RKO (cell line): ENCODE measurements around the gene CRYZ.
A peak's percentile ranks its signal among the peaks of the same experiment; 100 is the strongest.
"Not testable (repeated sequence)": the region's sequence is repeated elsewhere in the genome, so short reads cannot be mapped to it uniquely, and the experiment has no call there.

Experiments
- DNase-seq: peaks from one replicate; pipeline ENCODE4 v3.0.0-alpha.2; 2016; ENCODE audit warnings: low spot score

CRYZ gene, protein sequence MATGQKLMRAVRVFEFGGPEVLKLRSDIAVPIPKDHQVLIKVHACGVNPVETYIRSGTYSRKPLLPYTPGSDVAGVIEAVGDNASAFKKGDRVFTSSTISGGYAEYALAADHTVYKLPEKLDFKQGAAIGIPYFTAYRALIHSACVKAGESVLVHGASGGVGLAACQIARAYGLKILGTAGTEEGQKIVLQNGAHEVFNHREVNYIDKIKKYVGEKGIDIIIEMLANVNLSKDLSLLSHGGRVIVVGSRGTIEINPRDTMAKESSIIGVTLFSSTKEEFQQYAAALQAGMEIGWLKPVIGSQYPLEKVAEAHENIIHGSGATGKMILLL

DNA sequence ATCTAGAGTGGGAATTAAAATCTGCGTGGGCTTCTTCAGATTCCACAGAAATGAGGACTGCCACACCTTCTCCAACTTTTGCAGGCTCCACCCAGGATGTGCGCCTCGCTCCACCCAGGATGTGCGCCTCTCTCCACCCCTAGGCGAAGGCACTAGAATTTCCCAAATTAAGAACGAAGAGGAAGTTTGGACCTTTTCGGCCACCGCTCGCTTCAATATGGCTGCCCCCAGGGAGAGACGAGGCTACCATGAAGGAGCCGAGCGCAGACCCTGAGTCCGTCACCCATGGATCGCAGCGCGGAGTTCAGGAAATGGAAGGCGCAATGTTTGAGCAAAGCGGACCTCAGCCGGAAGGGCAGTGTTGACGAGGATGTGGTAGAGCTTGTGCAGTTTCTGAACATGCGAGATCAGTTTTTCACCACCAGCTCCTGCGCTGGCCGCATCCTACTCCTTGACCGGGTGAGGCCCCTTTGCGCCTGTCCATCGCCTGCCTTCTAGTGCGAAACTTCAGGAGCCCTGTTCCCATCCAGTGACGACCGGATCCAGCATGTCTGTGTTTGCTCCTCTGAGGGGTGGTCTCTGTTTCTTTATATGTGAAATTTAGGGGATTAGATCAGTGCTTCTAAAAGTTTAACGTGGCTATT is at the start of gene CRYZ, which contains the start of gene TYW3:
TSS of gene CRYZ (minus strand) at position 91 of the 644 bp plus-strand sequence. CDS start 8,229 bp downstream, outside the sequence.
TSS of gene TYW3 (plus strand) at position 193 of the 644 bp plus-strand sequence. CDS start at position 286, 93 bp downstream.
- DNase-seq, result peak; percentile 94

- DNase-seq, result no peak
Measured at GRCh38 chr1:74780594-74780993, 47.7 kb upstream of the CRYZ start.

DNA sequence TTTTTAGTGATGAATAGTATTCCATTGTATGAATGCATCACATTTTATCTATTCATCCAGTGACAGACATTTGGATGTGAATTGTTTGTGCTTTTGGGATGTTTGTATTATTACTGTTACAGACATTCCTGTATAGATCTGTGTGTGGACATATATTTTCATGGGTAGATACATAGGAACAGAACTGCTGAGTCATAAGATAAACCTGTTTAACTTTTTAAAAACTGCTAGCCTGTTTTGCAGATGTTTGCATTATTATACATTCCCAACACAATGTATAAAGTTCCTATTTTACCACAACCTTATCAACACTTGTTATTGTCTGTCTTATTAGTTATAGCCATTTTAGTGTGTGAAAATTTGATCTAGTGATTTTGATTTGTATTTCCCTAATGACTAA is 46.9 kb upstream of the CRYZ start:
- DNase-seq, result no peak

- DNase-seq, result no peak
Measured at GRCh38 chr1:74777525-74777924, 44.7 kb upstream of the CRYZ start.

- no peak for DNase-seq
Measured at GRCh38 chr1:74775735-74776134, 42.9 kb upstream of the CRYZ start.

DNA sequence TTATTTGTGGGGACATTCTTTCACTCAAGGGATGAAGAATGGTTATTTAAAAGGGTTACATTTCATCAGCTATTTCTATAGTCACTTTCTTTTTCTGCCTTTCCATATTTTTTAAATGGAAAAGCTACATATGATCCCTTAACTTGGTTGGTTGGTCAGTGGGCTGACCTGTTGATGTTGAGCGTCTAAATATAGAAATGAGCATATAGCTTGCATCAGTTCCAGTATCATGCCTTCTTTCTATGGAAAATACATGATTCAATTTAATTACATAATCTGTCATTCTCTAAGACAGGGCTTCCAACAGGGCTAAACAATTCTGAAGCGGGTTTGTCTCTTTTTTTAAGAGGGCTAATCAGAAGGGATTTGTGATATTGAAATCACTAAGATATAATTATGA is 40.7 kb upstream of the CRYZ start:
- DNase-seq, result no peak

DNA sequence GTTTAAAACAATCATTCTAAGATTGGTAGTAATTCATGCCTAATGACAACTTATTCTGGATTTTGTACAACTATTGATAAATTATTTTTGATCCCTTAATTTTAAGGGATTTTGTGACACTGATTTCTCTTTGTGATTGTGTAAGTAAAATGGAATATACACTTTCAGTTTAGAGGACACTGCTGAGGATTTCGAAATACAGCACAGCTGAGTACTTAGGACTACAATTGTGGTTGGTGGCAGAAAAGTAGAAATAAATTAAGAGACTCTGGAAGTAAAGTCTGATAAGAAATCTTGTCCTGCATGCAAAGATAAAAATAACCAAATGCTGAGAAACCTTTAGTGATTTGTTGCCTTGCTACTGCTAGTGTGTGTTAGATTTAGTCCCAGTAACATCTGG is 40.1 kb upstream of the CRYZ start:
- no peak for DNase-seq

DNA sequence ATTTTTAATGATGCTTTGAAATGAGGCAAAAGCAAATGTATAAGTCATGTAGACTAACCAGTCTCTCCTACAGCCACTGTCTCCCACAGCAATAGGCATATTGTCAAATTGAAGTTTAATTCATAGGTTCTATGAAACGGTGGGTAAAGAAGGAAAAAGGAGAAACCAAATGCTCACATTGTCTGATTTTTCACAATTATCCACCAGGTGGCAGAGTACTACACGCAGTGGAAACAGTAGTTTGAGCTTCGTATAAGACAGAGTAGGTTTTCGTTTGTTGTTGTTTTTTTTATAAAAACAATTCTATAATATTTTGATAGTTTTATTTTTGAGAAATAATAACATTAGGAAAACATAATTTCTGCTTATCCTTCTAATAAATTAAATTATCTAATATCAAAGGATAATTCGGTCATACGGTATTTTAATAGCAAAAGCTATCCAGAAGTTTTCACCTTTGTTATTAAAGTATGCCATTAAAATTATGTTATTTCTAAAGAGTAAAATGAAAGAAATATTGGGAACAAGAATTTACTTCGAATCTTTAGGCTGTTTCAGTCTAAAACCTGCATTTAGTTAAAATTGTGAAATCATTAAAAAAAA is 39.2 kb upstream of the CRYZ start:
- DNase-seq, result peak; percentile 59

GRCh38 chr1:74767490-74767889 is 34.6 kb upstream of the CRYZ start:
- DNase-seq, result peak; percentile 42

GRCh38 chr1:74766579-74766978 is 33.7 kb upstream of the CRYZ start:
- DNase-seq, result peak; percentile 7

DNA sequence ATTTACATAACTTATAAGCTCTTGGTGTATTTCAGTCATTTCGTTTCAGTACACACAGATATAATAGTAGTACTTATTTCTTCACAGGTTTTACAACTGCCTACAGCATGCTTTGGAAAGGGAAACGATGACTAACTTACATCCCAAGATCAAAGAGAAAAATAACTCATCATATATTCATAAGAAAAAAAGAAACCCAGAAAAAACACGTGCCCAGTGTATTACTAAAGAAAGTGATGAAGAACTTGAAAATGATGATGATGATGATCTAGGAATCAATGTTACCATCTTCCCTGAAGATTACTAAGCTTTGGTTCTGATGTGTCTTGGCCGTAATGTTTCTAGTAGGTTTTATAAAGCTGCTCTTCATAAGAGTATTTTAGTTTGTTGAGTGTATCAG is 31.0 kb upstream of the CRYZ start:
- DNase-seq, result peak; percentile 16

DNA sequence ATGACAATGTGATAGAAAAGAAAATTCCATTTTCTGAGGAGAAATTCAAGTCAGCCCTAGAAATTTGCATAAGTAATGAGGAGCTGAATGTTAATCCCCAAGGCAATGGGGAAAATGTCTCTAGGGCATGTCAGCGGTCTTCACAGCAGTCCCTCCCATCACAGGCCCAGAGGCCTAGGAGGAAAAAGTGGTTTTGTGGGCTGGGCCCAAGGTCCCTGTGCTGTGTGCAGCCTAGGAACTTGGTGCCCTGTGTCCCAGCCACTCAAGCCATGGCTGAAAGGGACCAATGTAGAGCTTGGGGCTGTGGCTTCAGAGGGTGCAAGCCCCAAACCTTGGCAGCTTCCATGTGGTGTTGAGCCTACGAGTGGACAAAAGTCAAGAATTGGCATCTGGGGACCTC is 23.8 kb upstream of the CRYZ start:
- DNase-seq, result not testable (repeated sequence)

DNA sequence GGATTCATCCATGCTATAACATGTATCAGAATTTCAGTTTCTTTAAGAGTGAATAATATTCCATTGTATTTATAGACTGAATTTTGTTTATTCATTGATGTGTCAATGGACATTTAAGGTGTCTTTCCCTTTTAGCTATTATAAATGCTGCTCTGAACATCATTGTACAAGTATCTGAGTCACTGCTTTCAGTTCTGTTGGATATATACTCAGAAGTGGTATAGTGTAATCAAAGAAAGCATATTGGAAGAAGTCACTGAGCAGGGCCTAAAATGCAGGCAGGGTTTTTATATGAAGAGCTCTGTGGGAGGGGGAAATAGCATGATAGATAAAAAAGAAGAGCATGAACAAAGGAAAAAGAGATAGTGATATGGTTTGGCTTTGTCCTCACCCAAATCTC is 22.6 kb upstream of the CRYZ start:
- no peak for DNase-seq

DNA sequence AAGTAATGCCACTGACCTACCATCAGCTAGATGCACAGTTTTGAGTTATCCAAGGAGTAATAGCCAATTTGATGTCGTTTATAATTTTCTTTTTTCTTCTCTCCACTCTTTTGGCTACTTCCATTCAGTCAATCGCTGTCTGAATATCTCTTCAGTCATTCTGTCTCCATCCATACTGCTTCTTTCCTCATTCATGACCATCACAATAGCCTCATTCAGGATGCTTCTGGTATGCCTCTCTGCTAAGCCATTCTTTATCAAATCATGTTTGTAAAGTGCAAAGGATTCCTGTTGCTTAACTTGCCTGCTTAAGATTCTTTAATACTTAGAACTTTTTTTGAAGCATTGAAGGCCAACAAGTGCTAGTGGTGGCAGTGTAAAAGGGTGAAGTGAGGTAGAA is 20.3 kb upstream of the CRYZ start:
- DNase-seq, result no peak

GRCh38 chr1:74748960-74749359 is 16.1 kb upstream of the CRYZ start:
- no peak for DNase-seq

GRCh38 chr1:74745247-74745646 is 12.4 kb upstream of the CRYZ start:
- DNase-seq, result not testable (repeated sequence)

GRCh38 chr1:74740307-74740980 is 7.6 kb upstream of the CRYZ start:
- DNase-seq, result not testable (repeated sequence)

GRCh38 chr1:74737333-74737732 is 4.5 kb upstream of the CRYZ start:
- DNase-seq, result no peak

- peak; percentile 90 for DNase-seq
Measured at GRCh38 chr1:74733604-74734484, 994 bp upstream of the CRYZ start.

DNA sequence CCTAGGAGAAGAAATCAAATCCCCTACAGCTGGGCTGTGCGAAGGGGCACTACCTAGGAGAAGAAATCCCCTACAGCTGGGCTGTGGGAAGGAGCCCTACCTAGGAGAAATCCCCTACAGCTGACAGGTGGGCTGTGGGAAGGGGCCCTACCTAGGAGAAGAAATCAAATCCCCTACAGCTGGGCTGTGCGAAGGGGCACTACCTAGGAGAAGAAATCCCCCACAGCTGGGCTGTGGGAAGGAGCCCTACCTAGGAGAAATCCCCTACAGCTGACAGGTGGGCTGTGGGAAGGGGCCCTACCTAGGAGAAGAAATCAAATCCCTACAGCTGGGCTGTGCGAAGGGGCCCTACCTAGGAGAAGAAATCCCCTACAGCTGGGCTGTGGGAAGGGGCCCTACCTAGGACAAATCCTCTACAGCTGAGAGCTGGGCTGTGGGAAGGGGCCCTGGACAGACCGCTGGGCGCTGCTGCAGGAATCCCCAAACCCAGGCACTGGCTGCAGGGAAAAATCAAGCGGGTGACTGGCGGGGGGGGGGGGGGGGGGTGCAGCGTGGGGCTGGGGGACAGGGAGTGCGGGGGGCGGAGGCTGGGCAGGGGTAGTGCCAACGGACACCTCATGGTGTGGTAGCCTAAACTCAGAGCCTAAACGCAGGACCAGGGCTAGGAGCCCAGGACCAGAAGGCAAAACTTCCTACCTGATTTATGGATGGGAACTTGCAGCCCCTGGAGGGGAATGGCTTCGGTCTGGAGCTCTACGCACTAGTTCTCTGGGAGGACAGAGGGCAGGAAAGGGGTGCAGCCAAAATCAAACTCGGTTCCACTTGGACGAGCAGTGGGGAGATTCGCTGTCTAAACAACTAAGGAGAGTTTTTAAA is 541 bp downstream of the CRYZ start:
- peak; percentile 12 for DNase-seq
